ENCODE results near the gene FAF2.

- no peak for TF ChIP-seq POLR2AphosphoS5 (IDR thresholded peaks at IDR 0.05; ENCODE audit: low read depth)
- no peak for TF ChIP-seq CTCF (IDR thresholded peaks at IDR 0.05; ENCODE audit: insufficient read depth, low read length)
- TF ChIP-seq REST (IDR thresholded peaks at IDR 0.05; ENCODE audit: insufficient replicate concordance, low read depth) = no peak
Measured at GRCh38 chr5:176458904-176459561, 10.8 kb downstream of the FAF2 start.

Measured in HL-60 (cell line).